DMS 273 (cell line): Measurements from ENCODE around the gene VNN1.
"Not testable (repeated sequence)": the region's sequence is repeated elsewhere in the genome, so short reads cannot be mapped to it uniquely, and the experiment has no call there.

Experiments used
- DNase-seq: peaks from one replicate; lab custom pipeline; 2025; ENCODE audit not compliant: unreplicated experiment; lab: John Stamatoyannopoulos, UW

Gene VNN1

DNA sequence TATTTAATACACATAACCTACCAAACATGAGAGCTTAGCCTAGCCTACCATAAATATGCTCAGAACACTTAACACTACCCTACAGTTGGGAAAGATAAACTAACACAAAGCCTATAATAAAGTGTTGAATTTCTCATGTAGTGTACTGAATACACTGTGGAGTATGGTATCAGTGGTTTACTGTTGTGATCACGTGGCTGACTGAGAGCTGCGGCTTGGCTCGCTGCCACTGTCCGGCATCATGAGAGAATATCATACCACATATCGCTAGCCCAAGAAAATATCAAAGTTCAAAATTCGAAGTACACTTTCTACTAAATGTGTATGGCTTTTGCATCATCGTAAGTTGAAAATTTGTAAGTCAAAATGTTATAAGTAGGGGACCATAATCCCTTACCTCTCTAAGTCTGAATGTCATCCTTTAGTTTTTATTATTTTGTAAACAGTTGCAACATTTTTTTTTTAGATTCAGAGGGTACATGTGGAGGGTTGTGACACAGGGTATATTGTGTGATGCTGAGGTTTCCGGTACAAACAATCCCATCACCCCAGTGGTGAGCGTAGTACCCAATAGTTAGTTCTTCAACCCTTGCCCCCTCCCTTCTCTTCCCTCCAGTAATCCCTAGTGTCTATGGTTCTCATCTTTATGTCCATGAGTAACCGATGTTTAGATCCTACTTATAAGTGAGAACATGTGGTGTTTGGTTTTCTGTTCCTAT lies 40.3 kb downstream of the VNN1 start:
- DNase-seq, result no peak

DNA sequence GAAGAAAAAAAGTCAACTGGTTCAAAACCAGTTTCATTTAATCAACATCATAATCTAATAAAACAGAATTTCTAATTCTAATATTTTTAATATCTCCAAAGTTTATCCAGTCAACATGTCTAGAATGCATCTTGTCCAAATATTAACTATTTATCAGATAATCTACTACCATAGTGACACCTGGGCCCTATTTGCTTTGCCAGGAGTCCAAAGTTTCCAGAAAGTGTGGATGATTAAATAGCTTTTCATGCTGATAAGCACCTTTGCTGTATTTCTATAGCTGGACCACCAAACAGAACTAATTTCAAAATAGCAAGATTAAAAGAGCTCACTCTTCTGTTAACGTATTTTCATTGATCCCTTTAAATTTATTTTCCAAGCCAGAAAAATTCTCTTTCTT lies 42.6 kb downstream of the VNN1 start:
- no peak for DNase-seq

DNA sequence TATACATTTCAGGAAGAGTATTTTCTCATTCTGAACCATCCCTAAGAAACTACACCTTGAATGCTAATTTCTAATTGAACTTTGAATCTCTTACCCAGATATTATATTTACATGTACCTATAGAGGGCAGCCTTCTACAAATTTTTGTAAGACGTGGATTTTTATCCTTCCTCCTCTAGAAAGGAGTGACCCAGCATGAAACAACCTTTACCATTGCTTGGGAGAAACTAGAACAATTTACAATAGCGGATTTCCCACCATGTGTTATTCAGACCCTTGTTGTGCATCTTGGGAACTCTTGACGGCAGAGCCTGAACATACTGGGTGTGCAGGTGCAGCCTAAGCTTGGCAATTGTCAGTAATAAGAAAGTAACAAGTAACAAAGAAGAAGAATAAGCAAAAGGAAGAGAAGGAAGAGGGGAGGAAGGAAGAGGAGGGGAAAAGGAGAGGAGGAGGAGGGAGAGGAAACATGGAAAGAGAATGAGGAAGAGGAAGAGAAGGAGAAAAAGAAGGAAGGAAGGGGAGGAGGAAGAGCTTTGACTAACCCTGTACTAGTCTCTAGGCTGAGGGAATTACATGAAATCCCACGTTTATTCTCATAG lies 44.1 kb downstream of the VNN1 start:
- DNase-seq, result peak; percentile 59

DNA sequence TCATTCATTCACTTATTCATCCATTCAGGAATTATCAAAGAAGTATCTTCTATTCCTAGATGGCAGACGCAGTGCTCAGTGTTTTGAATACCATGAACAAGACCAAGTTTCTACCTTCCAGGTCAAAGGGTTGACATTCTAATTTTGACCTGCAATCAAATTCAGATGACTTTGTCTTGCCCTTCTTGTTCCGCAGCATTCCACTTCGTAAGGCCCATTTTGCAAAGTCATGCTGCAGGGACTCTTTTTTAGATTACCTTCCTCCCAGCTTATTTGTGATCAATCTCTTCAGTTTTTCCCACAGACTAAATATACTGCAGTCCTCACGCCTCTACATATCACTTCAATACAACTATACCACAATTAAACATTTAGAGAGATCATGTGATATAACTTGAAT lies 47.7 kb downstream of the VNN1 start:
- no peak for DNase-seq

DNA sequence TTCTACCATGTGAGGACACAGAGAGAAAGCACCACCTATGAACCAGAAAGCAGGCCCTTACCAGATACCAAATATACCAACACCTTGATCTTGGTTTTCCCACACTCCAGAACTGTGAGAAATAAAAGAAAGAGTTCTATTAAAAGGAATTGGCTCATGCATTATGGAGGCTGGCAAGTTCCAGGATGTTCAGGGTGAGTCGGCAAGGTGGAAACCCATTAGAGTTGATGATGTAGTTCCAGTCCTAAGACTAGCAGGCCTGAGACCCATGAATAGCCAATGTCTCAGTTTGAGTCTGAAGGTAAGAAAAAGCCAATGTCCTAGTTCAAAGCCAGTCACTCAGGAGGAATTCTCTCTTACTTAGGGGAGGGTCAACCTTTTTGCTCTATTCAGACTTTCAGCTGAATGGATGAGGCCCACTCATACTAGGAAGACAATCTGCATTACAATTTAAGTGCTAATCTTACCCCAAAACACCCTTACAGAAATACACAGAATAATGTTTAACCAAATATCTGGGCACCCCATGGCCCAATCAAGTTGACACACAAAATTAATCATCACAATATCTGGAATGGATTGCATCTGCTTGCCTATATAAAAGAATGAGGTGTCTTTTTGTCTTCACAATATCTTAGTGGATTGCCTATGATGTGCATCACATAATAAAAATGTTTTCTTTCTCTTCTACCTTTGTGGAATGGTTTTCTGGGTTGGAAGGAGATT lies 49.4 kb downstream of the VNN1 start:
- no peak for DNase-seq

DNA sequence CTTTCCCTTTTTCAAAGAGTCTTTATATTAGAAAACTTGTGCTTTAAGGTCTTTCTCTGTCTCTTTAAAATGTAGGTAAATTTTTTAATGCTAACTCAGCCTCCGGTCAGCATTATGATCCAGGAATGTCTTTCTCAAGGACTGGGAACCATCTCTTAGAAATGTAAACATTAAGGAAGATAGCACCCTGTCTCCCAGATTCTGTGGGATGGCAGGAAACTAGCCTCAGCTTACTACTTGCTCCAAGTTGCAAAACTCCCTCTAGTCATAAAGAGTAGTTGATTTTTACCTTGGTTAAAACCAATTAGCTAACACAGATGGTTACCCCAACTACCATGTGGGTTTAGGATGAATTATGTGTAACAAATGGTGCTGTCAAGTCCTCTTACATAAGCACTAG lies 50.2 kb downstream of the VNN1 start:
- no peak for DNase-seq

DNA sequence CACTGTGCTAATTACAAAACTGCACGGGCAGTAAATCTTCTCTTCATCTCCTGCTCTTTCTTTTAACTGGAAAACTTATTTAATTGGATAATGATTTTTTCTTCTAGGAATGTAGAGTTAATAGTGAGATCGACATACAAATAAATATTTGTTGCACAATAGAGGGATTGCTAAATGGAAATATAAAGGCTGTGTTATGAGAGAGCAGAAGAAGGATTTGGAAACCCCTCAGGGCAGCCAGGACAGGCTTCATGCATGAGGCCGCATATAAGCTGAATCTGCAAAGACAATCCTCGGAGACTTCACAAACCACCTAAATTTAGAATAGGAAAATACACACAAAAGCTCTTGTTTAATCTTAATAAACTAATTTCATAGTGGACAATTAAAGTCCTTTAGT lies 51.9 kb downstream of the VNN1 start:
- DNase-seq, result no peak

DNA sequence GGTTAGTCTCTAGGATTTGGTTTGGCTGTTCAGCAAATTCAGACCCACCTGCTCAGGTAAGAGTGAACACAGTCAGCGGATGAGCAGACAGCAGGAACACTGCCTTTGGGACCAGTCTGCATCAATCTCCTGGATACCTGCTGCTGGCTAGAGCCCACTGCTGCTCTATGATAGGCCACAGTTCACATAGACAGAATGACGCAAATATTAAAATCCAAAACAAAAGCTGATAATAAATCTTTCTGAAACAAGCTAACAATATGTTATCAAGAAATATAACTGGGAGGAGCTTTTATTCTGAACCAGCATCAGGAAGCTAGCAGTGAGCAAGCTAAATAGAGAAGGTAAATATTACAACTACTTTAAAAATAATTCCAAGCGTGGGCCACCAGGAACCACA lies 54.8 kb downstream of the VNN1 start, which contains the start of gene TAAR1:
TSS of gene TAAR1 (minus strand) at position 101 of the 400 bp plus-strand sequence. CDS start 13,179 bp downstream, outside the sequence.
- no peak for DNase-seq

DNA sequence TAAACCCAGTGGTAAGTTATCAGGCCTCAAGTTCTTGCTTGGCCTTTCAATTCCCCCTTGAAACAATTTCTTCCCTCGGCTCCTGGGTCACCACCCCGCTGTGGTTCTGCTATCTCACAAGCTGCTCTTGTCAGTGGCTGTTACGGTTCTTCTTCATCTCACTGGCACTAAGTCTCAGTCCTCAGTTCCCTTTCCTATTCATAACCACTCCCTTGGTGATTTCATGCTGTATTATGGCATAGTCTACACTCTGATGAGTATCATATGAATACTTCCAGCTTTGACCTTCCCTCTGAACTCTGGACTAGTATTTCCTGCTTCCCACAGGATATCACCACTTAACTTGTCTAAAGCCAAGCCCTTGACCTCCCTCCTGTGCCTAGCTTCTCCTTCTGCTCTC lies 62.8 kb downstream of the VNN1 start:
- DNase-seq, result no peak

DNA sequence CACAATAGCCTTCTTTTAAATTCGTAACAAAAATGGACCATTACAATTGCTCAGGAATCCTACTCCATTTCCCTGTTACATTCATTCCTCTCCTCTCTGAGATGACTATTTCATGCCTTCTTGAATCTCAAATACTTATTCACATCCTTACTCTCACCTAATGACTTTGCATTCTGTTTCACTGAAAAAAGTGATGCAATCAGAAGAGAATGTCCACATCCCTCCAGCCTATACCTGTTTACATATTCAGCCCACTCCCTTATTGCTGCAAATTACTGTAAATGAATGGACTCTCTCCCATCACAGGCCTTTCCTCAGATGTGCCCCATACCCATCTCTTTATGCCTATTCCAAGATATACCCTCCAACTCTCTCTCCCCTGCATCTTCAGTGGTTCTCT lies 63.4 kb downstream of the VNN1 start:
- no peak for DNase-seq

DNA sequence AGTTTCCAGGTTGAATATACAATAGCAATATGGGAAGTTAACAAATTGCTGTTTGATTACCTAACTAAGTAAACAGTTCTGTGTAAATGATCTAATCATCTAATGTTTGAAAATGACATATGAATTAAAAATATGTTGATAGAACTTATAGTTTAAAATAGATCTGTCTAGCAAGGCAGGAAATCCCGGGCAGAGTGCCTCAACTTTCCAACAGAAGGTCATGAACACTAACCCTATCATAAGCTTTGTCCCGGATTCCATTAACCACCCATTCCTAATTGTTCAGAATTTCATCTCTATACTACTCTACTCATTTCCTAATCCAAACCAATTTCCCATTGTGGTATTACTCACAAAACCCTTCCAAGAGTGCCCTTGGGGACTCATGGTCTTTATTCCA lies 65.0 kb downstream of the VNN1 start:
- no peak for DNase-seq

DNA sequence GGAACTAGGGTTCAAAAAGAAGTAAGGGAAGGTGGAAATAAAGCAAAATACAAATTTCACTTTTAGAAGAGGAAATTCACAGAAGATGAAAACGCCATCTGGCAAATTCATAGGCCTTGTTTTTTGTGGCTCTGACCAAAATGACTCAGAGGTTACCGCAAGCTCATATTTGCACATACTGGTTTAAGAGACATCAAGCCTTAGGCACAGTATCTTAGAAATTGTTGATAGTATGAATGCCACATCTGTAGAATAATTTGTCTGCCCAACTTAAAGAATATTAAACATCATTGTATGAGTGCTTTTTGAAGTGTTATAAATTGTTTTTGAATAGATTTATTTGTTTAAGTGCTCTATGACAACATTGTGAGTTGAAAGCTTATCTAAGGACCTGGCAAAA lies 65.5 kb downstream of the VNN1 start:
- DNase-seq, result no peak

DNA sequence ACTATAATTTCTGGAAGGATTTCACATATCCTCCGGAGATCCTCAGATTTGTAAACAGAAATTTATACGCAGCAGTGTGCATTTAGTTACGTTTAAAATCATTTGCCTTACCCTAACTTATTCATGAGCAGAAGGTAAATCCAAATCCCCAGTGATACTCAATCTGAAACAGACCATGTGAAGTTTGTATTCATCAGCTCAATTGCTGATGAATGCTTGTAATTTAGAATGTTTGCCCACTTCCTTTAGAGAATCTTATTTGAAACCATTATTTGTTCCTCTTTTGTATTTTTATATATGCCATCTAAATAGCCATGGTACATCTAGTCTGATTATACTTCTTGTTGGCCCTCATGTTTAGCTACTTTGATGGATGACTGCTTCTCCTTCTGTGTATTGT lies 70.3 kb downstream of the VNN1 start:
- no peak for DNase-seq

DNA sequence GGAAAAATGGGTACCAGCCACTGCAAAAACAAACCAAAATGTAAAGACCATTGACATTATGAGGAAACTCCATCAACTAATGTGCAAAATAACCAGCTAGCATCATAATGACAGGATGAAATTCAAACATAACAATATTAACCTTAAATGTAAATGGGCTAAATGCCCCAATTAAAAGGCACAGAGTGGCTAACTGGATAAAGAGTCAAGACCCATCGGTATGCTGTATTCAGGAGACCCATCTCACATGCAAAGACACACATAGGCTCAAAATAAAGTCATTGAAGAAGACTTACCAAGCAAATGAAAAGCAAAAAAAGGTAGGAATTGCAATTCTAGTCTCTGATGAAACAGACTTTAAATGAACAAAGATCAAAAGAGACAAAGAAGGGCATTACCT lies 76.7 kb downstream of the VNN1 start:
- not testable (repeated sequence) for DNase-seq

DNA sequence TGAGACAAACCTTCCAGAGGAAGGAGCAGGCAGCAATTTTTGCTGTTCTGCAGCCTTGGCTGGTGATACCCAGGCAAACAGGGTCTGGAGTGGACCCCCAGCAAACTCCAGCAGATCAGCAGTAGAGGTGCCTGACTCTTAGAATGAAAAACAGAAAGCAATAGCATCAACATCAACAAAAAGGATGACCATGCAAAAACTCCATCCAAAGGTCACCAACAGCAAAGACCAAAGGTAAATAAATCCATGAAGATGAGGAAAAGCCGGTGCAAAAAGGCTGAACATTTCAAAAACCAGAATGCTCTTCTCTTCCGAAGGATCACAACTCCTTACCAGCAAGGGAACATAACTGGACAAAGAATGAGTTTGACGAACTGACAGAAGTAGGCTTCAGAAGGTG lies 77.9 kb downstream of the VNN1 start:
- DNase-seq, result not testable (repeated sequence)

DNA sequence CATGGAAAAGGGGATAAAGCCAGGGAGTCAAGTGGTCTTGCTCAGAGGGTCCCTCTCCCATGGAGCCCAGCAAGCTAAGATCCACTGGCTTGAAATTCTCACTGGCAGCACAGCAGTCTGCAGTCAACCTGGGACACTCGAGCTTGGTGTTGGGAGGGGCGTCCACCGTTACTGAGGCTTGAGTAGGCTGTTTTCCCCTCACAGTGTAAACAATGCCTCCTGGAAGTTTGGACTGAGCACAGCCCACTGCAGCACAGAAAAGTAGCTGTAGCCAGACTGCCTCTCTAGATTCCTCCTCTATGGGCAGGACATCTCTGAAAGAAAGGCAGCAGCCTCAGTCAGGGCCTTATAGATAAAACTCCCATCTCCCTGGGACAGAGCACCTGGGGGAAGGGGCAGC lies 78.6 kb downstream of the VNN1 start:
- DNase-seq, result not testable (repeated sequence)

DNA sequence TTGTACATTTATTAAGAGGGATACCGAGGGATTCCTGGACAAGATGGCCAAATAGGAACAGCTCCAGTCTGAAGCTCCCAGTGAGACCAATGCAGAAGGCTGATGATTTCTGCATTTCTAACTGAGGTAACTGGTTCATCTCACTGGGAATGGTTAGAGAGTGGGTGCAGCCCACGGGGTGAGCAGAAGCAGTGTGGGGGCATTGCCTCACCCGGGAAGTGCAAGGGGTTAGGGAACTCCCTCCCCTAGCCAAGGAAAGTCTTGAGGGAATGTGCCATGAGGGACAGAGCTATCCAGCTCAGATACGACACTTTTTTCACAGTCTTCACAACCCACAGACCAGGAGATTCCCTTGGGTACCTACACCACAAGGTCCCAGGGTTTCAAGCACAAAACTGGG lies 79.1 kb downstream of the VNN1 start:
- no peak for DNase-seq

DNA sequence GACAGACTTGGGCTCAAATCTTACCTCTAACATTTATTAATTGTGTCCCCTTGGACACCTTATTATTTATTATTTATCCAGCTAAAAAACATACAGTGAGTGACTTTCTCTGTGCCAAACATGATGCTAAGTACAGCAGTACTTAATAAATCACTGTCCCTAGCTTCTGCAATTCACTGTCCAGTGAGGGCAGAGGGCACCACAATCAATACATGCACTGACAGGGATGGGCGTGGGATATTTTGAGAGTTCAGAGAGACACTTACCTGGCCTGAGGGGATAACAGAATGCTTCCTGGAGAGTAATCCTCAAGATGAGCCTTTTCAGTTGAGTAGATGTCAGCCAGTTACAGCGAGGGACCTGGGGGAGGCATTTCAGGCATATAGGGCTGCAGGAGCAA lies 80.5 kb downstream of the VNN1 start:
- DNase-seq, result no peak
